ENCODE measurements around the gene TFAP2C. TPM values are rescaled to one million over a fixed set of nuclear protein-coding genes. Genes with fewer than 3 reads are reported as not detected.

Gene TFAP2C
- total RNA-seq, 1 donor: under 0.01 TPM

- Histone ChIP-seq H3K36me3 (ENCODE audit: insufficient read depth, low read length) (no peaks in the 10 kb centered on the region), H3K79me2 (ENCODE audit: insufficient read depth, low read length) (no peaks in the 10 kb centered on the region), H4K20me1 (ENCODE audit: insufficient read depth, low read length) (no peaks in the 10 kb centered on the region), H2AFZ (ENCODE audit: low read length) (no peak overlapping the region), H3K4me1 (ENCODE audit: insufficient read depth, low read length) (no peaks in the 10 kb centered on the region), H3K27ac (ENCODE audit: low read depth, low read length) (no peak overlapping the region), H3K9me3 (ENCODE audit: low read depth, low read length) (no peaks in the 10 kb centered on the region), H3K4me2 (ENCODE audit: insufficient read depth, low read length) (no peak overlapping the region), H3K27me3 (ENCODE audit: insufficient read depth, low read length) (no peaks in the 10 kb centered on the region), H3K4me3 (ENCODE audit: insufficient read depth, low read length) (no peak overlapping the region)
- DNase-seq (ENCODE audit: insufficient read length, low spot score, missing footprints): no peak
- no peak for TF ChIP-seq CTCF (IDR thresholded peaks at IDR 0.05; ENCODE audit: extremely low read depth, low read depth, low read length)
Observed at GRCh38 chr20:56590888-56591287, 38.2 kb upstream of the TFAP2C start.

GRCh38 chr20:56592211-56592610 lies 36.9 kb upstream of the TFAP2C start:
- DNase-seq (ENCODE audit: insufficient read length, low spot score, missing footprints): no peak
- Histone ChIP-seq H3K4me1 (ENCODE audit: insufficient read depth, low read length) (no peaks in the 10 kb centered on the region), H3K27me3 (ENCODE audit: insufficient read depth, low read length) (no peaks in the 10 kb centered on the region), H3K9me3 (ENCODE audit: low read depth, low read length) (no peaks in the 10 kb centered on the region), H3K4me3 (ENCODE audit: insufficient read depth, low read length) (no peak overlapping the region), H2AFZ (ENCODE audit: low read length) (no peak overlapping the region), H3K27ac (ENCODE audit: low read depth, low read length) (no peak overlapping the region), H3K4me2 (ENCODE audit: insufficient read depth, low read length) (no peak overlapping the region), H3K36me3 (ENCODE audit: insufficient read depth, low read length) (no peaks in the 10 kb centered on the region), H3K79me2 (ENCODE audit: insufficient read depth, low read length) (no peaks in the 10 kb centered on the region), H4K20me1 (ENCODE audit: insufficient read depth, low read length) (no peaks in the 10 kb centered on the region)
- TF ChIP-seq CTCF (IDR thresholded peaks at IDR 0.05; ENCODE audit: extremely low read depth, low read depth, low read length): no peak

- no peaks in the 10 kb centered on the region for H3K79me2 ChIP-seq (ENCODE audit: insufficient read depth, low read length)
- no peaks in the 10 kb centered on the region for H3K4me1 ChIP-seq (ENCODE audit: insufficient read depth, low read length)
- H3K36me3 ChIP-seq (ENCODE audit: insufficient read depth, low read length): no peaks in the 10 kb centered on the region
- H4K20me1 ChIP-seq (ENCODE audit: insufficient read depth, low read length): no peaks in the 10 kb centered on the region
- H3K4me3 ChIP-seq (ENCODE audit: insufficient read depth, low read length): no peak overlapping the region
- H2AFZ ChIP-seq (ENCODE audit: low read length): no peak overlapping the region
- DNase-seq (ENCODE audit: insufficient read length, low spot score, missing footprints): no peak
- no peak overlapping the region for H3K4me2 ChIP-seq (ENCODE audit: insufficient read depth, low read length)
- no peak for TF ChIP-seq CTCF (IDR thresholded peaks at IDR 0.05; ENCODE audit: extremely low read depth, low read depth, low read length)
- H3K9me3 ChIP-seq (ENCODE audit: low read depth, low read length): no peaks in the 10 kb centered on the region
- H3K27me3 ChIP-seq (ENCODE audit: insufficient read depth, low read length): no peaks in the 10 kb centered on the region
- H3K27ac ChIP-seq (ENCODE audit: low read depth, low read length): no peak overlapping the region
Observed at GRCh38 chr20:56592817-56593216, 36.3 kb upstream of the TFAP2C start.

GRCh38 chr20:56595746-56596475 lies 33.2 kb upstream of the TFAP2C start:
- DNase-seq (ENCODE audit: insufficient read length, low spot score, missing footprints): no peak
- no peak for TF ChIP-seq CTCF (IDR thresholded peaks at IDR 0.05; ENCODE audit: extremely low read depth, low read depth, low read length)
- H3K27ac ChIP-seq (ENCODE audit: low read depth, low read length): no peak overlapping the region
- no peak overlapping the region for H3K4me2 ChIP-seq (ENCODE audit: insufficient read depth, low read length)
- no peaks in the 10 kb centered on the region for H3K27me3 ChIP-seq (ENCODE audit: insufficient read depth, low read length)
- H4K20me1 ChIP-seq (ENCODE audit: insufficient read depth, low read length): no peaks in the 10 kb centered on the region
- no peaks in the 10 kb centered on the region for H3K4me1 ChIP-seq (ENCODE audit: insufficient read depth, low read length)
- H3K79me2 ChIP-seq (ENCODE audit: insufficient read depth, low read length): no peaks in the 10 kb centered on the region
- no peaks in the 10 kb centered on the region for H3K36me3 ChIP-seq (ENCODE audit: insufficient read depth, low read length)
- H3K9me3 ChIP-seq (ENCODE audit: low read depth, low read length): no peaks in the 10 kb centered on the region
- H3K4me3 ChIP-seq (ENCODE audit: insufficient read depth, low read length): no peak overlapping the region
- no peak overlapping the region for H2AFZ ChIP-seq (ENCODE audit: low read length)

All from osteoblast (primary cell).